SU-DHL-6 (cell line): ENCODE results near the gene PRPF39.
"Not testable (repeated sequence)": the region's sequence is repeated elsewhere in the genome, so short reads cannot be mapped to it uniquely, and the experiment has no call there.

ENCODE experiments used
- H2AFZ ChIP-seq: fragments of 200-600 bp; sonication (generic); 2 replicates; pipeline ENCODE4 v1.6.1; 2014; ENCODE audit warnings: low read depth, mild to moderate bottlenecking, moderate library complexity, mixed read lengths, antibody characterized with exemption, low read length; ENCODE audit not compliant: severe bottlenecking
- H3F3A ChIP-seq: fragments of 200-600 bp; shearing (Covaris generic); 2 replicates; pipeline ENCODE4 v1.6.0; 2016; ENCODE audit warnings: antibody characterized with exemption, mild to moderate bottlenecking; ENCODE audit not compliant: insufficient read depth
- H3K27ac ChIP-seq: fragments of 200-600 bp; sonication (generic); 2 replicates; pipeline ENCODE4 v1.5.1; 2016; ENCODE audit warnings: low read depth, mild to moderate bottlenecking, low read length, moderate library complexity, mixed read lengths
- H3K27me3 ChIP-seq: fragments of 200-600 bp; sonication (generic), shearing (Covaris generic); 2 replicates; pipeline ENCODE4 v1.6.0; 2014; ENCODE audit warnings: mild to moderate bottlenecking, low read length
- H3K36me3 ChIP-seq: fragments of 200-600 bp; sonication (generic); 2 replicates; pipeline ENCODE4 v1.6.1; 2014; ENCODE audit warnings: mild to moderate bottlenecking, low read length, mixed read lengths
- H3K4me2 ChIP-seq: fragments of 300-600, 200-600 bp; shearing (Covaris generic), sonication (generic); 2 replicates; pipeline ENCODE4 v1.6.0; 2014; ENCODE audit warnings: low read length, low read depth, mild to moderate bottlenecking; ENCODE audit not compliant: poor library complexity, severe bottlenecking
- H3K4me3 ChIP-seq: fragments of 200-600 bp; sonication (generic); 2 replicates; pipeline ENCODE4 v1.5.1; 2014; ENCODE audit warnings: antibody characterized with exemption, low read length, mild to moderate bottlenecking, mixed read lengths; ENCODE audit not compliant: insufficient read depth, poor library complexity, severe bottlenecking
- H3K79me2 ChIP-seq: fragments of 200-600 bp; sonication (generic); 2 replicates; pipeline ENCODE4 v1.6.1; 2014; ENCODE audit warnings: mild to moderate bottlenecking, low read length, moderate library complexity; ENCODE audit not compliant: insufficient read depth
- H3K9ac ChIP-seq: fragments of 200-600 bp; sonication (generic); 2 replicates; pipeline ENCODE4 v1.7.0; 2014; ENCODE audit warnings: mild to moderate bottlenecking, low read length
- H3K9me2 ChIP-seq: fragments of 200-600 bp; sonication (generic); replicated peaks from 2 replicates; pipeline ENCODE4 v1.6.1; 2014; ENCODE audit warnings: low read length; ENCODE audit not compliant: insufficient read depth
- H3K9me3 ChIP-seq: fragments of 200-600 bp; sonication (generic); 2 replicates; pipeline ENCODE4 v1.6.1; 2014; ENCODE audit warnings: low read length, mixed read lengths; ENCODE audit not compliant: insufficient read depth
- H4K20me1 ChIP-seq: fragments of 200-600 bp; sonication (generic); 2 replicates; pipeline ENCODE4 v1.6.1; 2014; ENCODE audit warnings: low read depth, mild to moderate bottlenecking, antibody characterized with exemption, low read length, moderate library complexity, mixed read lengths
- EZH2phosphoT487 ChIP-seq: fragments of 200-600 bp; sonication (generic), shearing (Covaris generic); conservative IDR thresholded peaks from 2 replicates; pipeline ENCODE4 v1.6.1; 2018; ENCODE audit warnings: mild to moderate bottlenecking, antibody characterized with exemption, low read length, moderate library complexity, mixed read lengths
- TF ChIP-seq, protein P1 (sequence below): fragments of 200-600 bp; sonication (generic); IDR thresholded peaks from one replicate; pipeline ENCODE4 v1.5.1; 2017; ENCODE audit warnings: antibody characterized with exemption, mild to moderate bottlenecking, low read length, moderate library complexity; ENCODE audit not compliant: insufficient read depth, poor library complexity, severe bottlenecking

PRPF39 gene

GRCh38 chr14:45140661-45141187 lies 56.8 kb downstream of the PRPF39 start:
- Histone ChIP-seq H3K9ac (no peak overlapping the region), H3K9me2 (no peaks in the 10 kb centered on the region), H3K4me3 (no peak overlapping the region), H3K79me2 (peaks cover 96% of the 10 kb centered on the region), H3K9me3 (no peaks in the 10 kb centered on the region), H3F3A (0 out of 2 replicates have a peak, but pooled peaks cover 5% of the 10 kb centered on the region), H3K36me3 (0 out of 2 replicates have a peak, but pooled peaks cover 3% of the 10 kb centered on the region), H3K27ac (no peak overlapping the region), H3K27me3 (no peaks in the 10 kb centered on the region), H2AFZ (no peak overlapping the region), H3K4me2 (peak overlapping the region; percentile 99), H4K20me1 (0 out of 2 replicates have a peak, but pooled peaks cover 4% of the 10 kb centered on the region)
- TF ChIP-seq, protein P1, sequence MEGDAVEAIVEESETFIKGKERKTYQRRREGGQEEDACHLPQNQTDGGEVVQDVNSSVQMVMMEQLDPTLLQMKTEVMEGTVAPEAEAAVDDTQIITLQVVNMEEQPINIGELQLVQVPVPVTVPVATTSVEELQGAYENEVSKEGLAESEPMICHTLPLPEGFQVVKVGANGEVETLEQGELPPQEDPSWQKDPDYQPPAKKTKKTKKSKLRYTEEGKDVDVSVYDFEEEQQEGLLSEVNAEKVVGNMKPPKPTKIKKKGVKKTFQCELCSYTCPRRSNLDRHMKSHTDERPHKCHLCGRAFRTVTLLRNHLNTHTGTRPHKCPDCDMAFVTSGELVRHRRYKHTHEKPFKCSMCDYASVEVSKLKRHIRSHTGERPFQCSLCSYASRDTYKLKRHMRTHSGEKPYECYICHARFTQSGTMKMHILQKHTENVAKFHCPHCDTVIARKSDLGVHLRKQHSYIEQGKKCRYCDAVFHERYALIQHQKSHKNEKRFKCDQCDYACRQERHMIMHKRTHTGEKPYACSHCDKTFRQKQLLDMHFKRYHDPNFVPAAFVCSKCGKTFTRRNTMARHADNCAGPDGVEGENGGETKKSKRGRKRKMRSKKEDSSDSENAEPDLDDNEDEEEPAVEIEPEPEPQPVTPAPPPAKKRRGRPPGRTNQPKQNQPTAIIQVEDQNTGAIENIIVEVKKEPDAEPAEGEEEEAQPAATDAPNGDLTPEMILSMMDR: no peak
- TF ChIP-seq EZH2phosphoT487: no peak

- H3F3A ChIP-seq, H2AFZ ChIP-seq, H4K20me1 ChIP-seq, H3K9me2 ChIP-seq, H3K9me3 ChIP-seq, H3K36me3 ChIP-seq, H3K27me3 ChIP-seq: not testable (repeated sequence)
- peaks cover 92% of the 10 kb centered on the region for H3K79me2 ChIP-seq
- H3K4me2 ChIP-seq: peak overlapping the region; percentile 53
- H3K27ac ChIP-seq: peak overlapping the region; percentile 31; the same call in 1 of the 2 replicates
- H3K4me3 ChIP-seq: peak overlapping the region; percentile 30
- H3K9ac ChIP-seq: peak overlapping the region; percentile 20; the same call in 1 of the 2 replicates
Measured at GRCh38 chr14:45142083-45142482, 58.2 kb downstream of the PRPF39 start.

GRCh38 chr14:45144658-45145057 lies 60.7 kb downstream of the PRPF39 start:
- no peaks in the 10 kb centered on the region for H3K9me3 ChIP-seq
- no peak overlapping the region for H3K4me2 ChIP-seq
- H3K9ac ChIP-seq: no peak overlapping the region
- H2AFZ ChIP-seq: no peak overlapping the region
- H3K4me3 ChIP-seq: no peak overlapping the region
- H3F3A ChIP-seq: 0 out of 2 replicates have a peak, but pooled peaks cover 5% of the 10 kb centered on the region
- peaks cover 72% of the 10 kb centered on the region for H3K79me2 ChIP-seq
- no peaks in the 10 kb centered on the region for H3K9me2 ChIP-seq
- no peak overlapping the region for H3K27ac ChIP-seq
- no peak for TF ChIP-seq EZH2phosphoT487
- TF ChIP-seq, protein P1: no peak
- peaks cover 2% of the 10 kb centered on the region; the same call in 1 of the 2 replicates for H3K36me3 ChIP-seq
- no peaks in the 10 kb centered on the region for H4K20me1 ChIP-seq
- no peaks in the 10 kb centered on the region for H3K27me3 ChIP-seq

DNA sequence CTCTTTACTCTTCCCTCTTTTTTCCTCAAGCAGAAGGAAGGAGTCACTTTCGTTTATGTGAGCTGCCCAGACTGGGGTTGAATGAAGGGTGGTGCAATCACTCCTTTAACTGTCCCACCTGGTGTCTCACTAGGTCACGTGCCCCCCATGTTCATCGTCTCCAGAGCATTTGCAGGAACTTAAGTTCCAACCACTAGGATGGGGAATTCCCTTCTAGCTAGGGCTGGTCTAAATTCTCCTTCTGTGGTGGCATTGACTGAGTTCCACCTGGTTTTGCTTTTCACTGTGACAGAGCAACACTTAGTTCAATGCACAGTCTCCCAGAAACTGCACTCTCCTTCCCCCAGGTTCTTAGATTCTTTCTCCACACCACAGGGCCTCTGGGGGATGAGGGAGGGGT lies 61.3 kb downstream of the PRPF39 start:
- Histone ChIP-seq H3K9me2 (no peaks in the 10 kb centered on the region), H3K4me3 (no peak overlapping the region), H3K9ac (no peak overlapping the region), H3K9me3 (no peaks in the 10 kb centered on the region), H3K27me3 (no peaks in the 10 kb centered on the region), H2AFZ (no peak overlapping the region), H3K79me2 (peaks cover 67% of the 10 kb centered on the region), H4K20me1 (no peaks in the 10 kb centered on the region), H3K36me3 (peaks cover 4% of the 10 kb centered on the region; the same call in 1 of the 2 replicates), H3K27ac (no peak overlapping the region), H3F3A (0 out of 2 replicates have a peak, but pooled peaks cover 5% of the 10 kb centered on the region), H3K4me2 (no peak overlapping the region)
- TF ChIP-seq, protein P1: no peak
- TF ChIP-seq EZH2phosphoT487: no peak
